BLaER1 treated with 17β-estradiol and CSF1 and Interleukin-3, amounts not matched to agents 10 nM and 100 nM (cell line): ENCODE data around the gene L3MBTL1.

ENCODE experiments used
- H3K27ac ChIP-seq, 11 experiments: shearing (Covaris generic); formaldehyde crosslinking; 2 replicates each; pipeline ENCODE4 v1.8.1; 2022
- H3K27me3 ChIP-seq, 11 experiments: shearing (Covaris generic); formaldehyde crosslinking; 2 replicates each; pipeline ENCODE4 v1.8.1; 2022
- H3K36me3 ChIP-seq, 11 experiments: shearing (Covaris generic); formaldehyde crosslinking; 2 replicates each; pipeline ENCODE4 v1.8.1; 2022
- H3K4me1 ChIP-seq, 10 experiments: shearing (Covaris generic); formaldehyde crosslinking; 2 replicates each; pipeline ENCODE4 v1.8.1; 2022
- H3K4me2 ChIP-seq, 11 experiments: shearing (Covaris generic); formaldehyde crosslinking; 2 replicates each; pipeline ENCODE4 v1.8.1; 2022
- H3K4me3 ChIP-seq, 10 experiments: shearing (Covaris generic); formaldehyde crosslinking; 2 replicates each; pipeline ENCODE4 v1.8.1; 2022
- H3K9ac ChIP-seq, 11 experiments: shearing (Covaris generic); formaldehyde crosslinking; 2 replicates each; pipeline ENCODE4 v1.8.1; 2022
- H3K9me3 ChIP-seq, 11 experiments: shearing (Covaris generic); formaldehyde crosslinking; replicated peaks in 1 of 11; 2 replicates each; pipeline ENCODE4 v1.8.1; 2022
- H4K20me1 ChIP-seq, 11 experiments: shearing (Covaris generic); formaldehyde crosslinking; 2 replicates each; pipeline ENCODE4 v1.8.1; 2022
- Cebpa-rat ChIP-seq, 11 experiments: shearing (Covaris generic); IDR thresholded peaks; 2 replicates each; pipeline ENCODE4 v1.8.1; 2022

The L3MBTL1 gene

DNA sequence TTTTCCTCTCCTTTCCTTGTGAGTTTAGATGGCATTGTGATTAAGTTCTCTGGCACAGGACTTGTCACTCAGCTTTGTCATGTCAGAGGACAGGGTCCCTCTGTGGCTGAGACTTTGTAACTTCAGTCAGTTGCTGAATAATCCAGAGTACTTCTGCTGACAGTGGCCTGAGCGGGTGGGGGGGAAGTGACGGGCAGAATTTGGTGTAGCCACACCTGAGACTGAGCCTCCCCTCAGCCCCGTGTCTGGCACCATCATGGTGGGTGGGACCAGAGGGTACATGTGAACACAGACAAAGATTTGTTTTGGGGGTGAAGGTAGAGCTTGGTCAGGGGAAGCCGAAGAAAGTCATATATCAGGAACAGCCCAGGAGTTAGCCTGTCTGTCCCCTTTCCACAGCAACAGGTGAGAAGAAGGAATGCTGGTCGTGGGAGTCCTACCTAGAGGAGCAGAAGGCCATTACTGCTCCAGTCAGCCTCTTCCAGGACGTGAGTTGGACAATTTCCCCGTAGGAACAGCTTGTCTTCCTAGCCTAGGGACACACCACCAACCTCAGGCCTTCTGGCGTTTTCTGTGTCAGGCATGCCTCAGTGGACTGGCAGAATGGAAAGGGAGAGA is 20.9 kb downstream of the L3MBTL1 start:
- TF ChIP-seq Cebpa-rat (IDR thresholded peaks at IDR 0.05): no peak
- Histone ChIP-seq H3K27me3 (no peaks in the 10 kb centered on the region), H3K36me3 (peaks cover 0 to 13% (median 0%) of the 10 kb centered on the region in 11 experiments; a peak in 4 of 22 replicates), H4K20me1 (no peaks in the 10 kb centered on the region; a peak in 1 of 22 replicates), H3K9me3 (peaks cover 0 to 9% (median 1%) of the 10 kb centered on the region in 11 experiments; a peak in 8 of 22 replicates), H3K4me2 (no peak overlapping the region), H3K4me3 (no peak overlapping the region), H3K9ac (no peak overlapping the region), H3K4me1 (no peaks in the 10 kb centered on the region), H3K27ac (no peak overlapping the region)

DNA sequence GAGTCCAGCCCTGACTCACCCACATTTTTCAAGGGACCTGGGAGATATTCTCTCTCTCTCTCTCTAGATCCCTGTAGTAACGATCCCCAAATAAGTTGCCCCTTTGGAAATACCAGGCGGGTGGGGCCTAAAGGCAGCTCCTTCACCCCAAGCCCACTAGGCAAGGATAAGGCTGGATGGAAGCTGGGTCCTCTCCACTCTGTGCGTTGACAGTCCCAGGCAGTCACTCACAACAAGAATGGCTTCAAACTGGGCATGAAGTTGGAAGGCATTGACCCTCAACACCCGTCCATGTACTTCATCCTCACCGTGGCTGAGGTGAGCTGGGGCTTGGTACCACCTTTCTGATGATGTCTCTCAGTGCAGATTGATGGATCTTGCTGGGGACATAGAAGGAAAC is 21.6 kb downstream of the L3MBTL1 start:
- H3K4me3 ChIP-seq: no peak overlapping the region
- no peaks in the 10 kb centered on the region for H3K27me3 ChIP-seq
- TF ChIP-seq Cebpa-rat (IDR thresholded peaks at IDR 0.05): no peak

DNA sequence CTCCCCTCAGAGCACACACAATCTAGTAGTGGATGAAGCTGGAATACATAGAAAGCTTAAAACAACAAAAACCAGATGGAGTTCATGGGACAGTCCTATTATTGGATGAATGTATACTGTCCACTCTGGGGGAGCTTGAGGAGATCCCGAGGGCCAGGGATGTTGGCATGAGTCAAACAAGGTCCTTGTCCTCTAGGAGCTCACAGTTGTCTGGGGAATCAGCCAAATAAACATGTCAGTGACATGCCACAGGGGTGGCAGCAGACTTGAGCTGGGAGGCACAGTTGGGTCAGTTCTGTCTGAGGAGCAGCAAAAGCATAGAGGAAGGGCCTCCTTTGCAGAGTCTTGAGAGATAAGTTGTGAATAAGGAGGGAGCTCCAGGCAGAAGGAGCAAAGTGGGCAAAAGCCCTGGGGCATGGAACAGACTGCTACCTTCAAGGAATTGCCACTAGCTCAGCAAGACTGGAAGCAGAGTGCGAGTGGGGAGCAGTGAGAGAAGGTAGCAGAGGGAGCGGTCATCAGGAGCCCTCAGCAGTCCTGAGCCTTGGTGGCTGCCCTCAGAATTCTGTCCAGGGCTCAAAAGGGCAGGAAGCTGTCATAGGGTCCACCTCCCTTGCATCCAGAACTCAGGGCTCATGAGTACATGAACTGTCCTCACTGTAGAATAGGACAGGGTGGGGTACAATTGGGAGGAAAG is 22.1 kb downstream of the L3MBTL1 start:
- Histone ChIP-seq H4K20me1 (no peaks in the 10 kb centered on the region; a peak in 1 of 22 replicates), H3K4me1 (no peaks in the 10 kb centered on the region), H3K27ac (no peak overlapping the region), H3K36me3 (peaks cover 0 to 13% (median 0%) of the 10 kb centered on the region in 11 experiments; a peak in 5 of 22 replicates), H3K4me3 (no peak overlapping the region), H3K9ac (no peak overlapping the region), H3K4me2 (no peak overlapping the region), H3K9me3 (no peaks in the 10 kb centered on the region; a peak in 1 of 22 replicates), H3K27me3 (no peaks in the 10 kb centered on the region)
- TF ChIP-seq Cebpa-rat (IDR thresholded peaks at IDR 0.05): no peak

More for the DNA sequence above, 21.6 kb downstream of the L3MBTL1 start:
- Histone ChIP-seq H3K4me1 (no peaks in the 10 kb centered on the region), H3K9ac (no peak overlapping the region), H3K27ac (no peak overlapping the region), H4K20me1 (no peaks in the 10 kb centered on the region; a peak in 1 of 22 replicates), H3K36me3 (peaks cover 0 to 13% (median 0%) of the 10 kb centered on the region in 11 experiments; a peak in 5 of 22 replicates), H3K4me2 (no peak overlapping the region), H3K9me3 (peaks cover 0 to 4% (median 0%) of the 10 kb centered on the region in 11 experiments; a peak in 2 of 22 replicates)

DNA sequence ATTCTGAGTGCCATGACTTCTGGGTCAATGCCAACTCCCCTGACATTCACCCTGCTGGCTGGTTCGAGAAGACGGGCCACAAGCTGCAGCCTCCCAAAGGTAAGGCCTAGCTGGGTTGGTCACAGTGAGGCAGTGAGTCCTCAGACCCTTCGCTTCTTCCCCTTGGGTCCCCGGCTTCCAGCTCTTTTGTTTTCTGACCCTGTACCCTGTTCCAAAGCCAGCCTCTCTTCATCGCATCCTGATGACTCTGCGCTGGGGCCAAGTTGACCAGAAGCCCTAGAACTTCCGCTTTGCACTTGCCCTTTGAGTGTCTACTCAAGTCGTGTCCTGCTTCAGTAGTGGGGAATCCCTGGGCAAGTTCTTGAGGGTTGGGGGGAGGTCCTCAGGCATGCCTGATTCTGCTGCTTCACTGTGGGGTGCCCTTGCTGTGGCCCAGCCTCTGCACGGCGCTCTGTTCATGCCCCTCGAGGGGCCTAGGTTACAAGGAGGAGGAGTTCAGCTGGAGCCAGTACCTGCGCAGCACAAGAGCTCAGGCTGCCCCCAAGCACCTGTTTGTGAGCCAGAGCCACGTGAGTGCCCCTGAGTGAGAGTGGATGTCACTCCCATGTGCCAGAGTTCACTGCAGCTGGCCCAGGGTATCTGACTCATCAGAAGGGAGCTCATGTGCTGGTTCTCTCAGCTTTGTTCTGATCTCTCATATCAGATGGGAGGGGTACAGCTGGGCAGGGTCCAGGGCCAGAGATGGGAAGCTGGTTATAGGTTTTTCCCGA is 23.0 kb downstream of the L3MBTL1 start:
- Histone ChIP-seq H3K27me3 (no peaks in the 10 kb centered on the region), H3K27ac (no peak overlapping the region), H3K4me2 (no peak overlapping the region), H4K20me1 (no peaks in the 10 kb centered on the region; a peak in 1 of 22 replicates), H3K4me1 (no peaks in the 10 kb centered on the region), H3K9ac (no peak overlapping the region), H3K9me3 (no peaks in the 10 kb centered on the region), H3K4me3 (no peak overlapping the region), H3K36me3 (peaks cover 0 to 18% (median 0%) of the 10 kb centered on the region in 11 experiments; a peak in 5 of 22 replicates)
- no peak for TF ChIP-seq Cebpa-rat (IDR thresholded peaks at IDR 0.05)

GRCh38 chr20:43531091-43531443 is 23.6 kb downstream of the L3MBTL1 start:
- Histone ChIP-seq H3K9me3 (no peaks in the 10 kb centered on the region), H4K20me1 (no peaks in the 10 kb centered on the region; a peak in 1 of 22 replicates), H3K4me3 (no peak overlapping the region), H3K27me3 (no peaks in the 10 kb centered on the region), H3K36me3 (peaks cover 0 to 23% (median 2%) of the 10 kb centered on the region in 11 experiments; a peak in 5 of 22 replicates), H3K9ac (no peak overlapping the region), H3K27ac (no peak overlapping the region), H3K4me2 (no peak overlapping the region), H3K4me1 (no peaks in the 10 kb centered on the region)
- no peak for TF ChIP-seq Cebpa-rat (IDR thresholded peaks at IDR 0.05)

DNA sequence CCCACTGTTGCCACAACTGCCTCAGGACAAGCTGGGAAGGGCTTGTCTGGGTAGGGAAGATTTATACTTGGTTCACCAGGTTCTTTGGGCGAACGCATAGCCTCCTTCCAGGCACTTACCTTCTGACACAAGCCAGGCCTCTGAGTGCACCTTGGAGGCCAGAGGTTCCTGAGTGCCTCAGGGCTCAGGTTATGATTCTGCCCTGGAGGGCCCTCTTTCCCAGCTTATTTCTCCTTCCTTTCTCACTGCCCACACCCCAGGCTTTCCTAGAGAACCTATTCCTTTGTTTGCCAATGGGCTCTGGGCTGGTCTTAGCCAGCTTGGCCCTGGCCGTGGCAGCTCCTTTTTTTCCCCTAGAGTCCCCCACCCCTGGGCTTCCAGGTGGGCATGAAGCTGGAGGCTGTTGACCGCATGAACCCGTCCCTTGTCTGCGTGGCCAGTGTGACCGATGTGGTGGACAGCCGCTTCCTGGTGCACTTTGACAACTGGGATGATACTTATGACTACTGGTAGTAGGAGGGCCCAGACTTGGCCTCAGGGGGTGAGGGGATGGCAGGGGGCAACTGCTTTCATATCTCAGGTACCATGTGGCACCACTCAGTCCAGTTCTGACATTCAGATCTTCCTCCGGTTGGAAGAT is 25.0 kb downstream of the L3MBTL1 start:
- no peak overlapping the region for H3K27ac ChIP-seq
- H3K4me2 ChIP-seq: no peak overlapping the region
- no peaks in the 10 kb centered on the region; a peak in 1 of 22 replicates for H4K20me1 ChIP-seq
- peaks cover 0 to 2% (median under 1%) of the 10 kb centered on the region in 10 experiments; a peak in 6 of 20 replicates for H3K4me1 ChIP-seq
- no peak overlapping the region for H3K4me3 ChIP-seq
- H3K9ac ChIP-seq: no peak overlapping the region
- H3K9me3 ChIP-seq: no peaks in the 10 kb centered on the region
- H3K27me3 ChIP-seq: no peaks in the 10 kb centered on the region
- H3K36me3 ChIP-seq: peaks cover 0 to 25% (median 3%) of the 10 kb centered on the region in 11 experiments; a peak in 6 of 22 replicates
- TF ChIP-seq Cebpa-rat (IDR thresholded peaks at IDR 0.05): no peak

DNA sequence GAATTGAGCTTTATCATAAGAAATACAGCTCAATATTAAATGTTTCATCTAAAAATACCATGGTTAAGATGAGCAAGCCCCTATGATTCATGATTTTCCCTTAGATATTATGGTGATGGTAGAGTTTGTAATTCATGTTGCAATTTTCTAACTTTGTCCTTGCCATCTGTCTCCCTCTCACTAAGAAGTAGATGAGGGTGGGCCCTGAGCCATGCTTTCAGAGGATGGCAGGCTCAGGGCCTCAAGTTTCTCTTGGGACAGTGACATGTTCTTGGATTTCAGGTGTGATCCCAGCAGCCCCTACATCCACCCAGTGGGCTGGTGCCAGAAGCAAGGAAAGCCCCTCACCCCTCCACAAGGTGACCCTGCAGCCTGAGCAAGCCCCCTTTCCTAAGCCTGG is 25.6 kb downstream of the L3MBTL1 start:
- H3K27me3 ChIP-seq: no peaks in the 10 kb centered on the region
- H3K36me3 ChIP-seq: peaks cover 0 to 25% (median 3%) of the 10 kb centered on the region in 11 experiments; a peak in 6 of 22 replicates
- H3K4me1 ChIP-seq: peaks cover 0 to 8% (median 3%) of the 10 kb centered on the region in 10 experiments; a peak in 6 of 20 replicates
- no peak overlapping the region for H3K4me3 ChIP-seq
- no peak for TF ChIP-seq Cebpa-rat (IDR thresholded peaks at IDR 0.05)
- H3K27ac ChIP-seq: no peak overlapping the region
- H4K20me1 ChIP-seq: no peaks in the 10 kb centered on the region; a peak in 1 of 22 replicates
- no peaks in the 10 kb centered on the region for H3K9me3 ChIP-seq
- no peak overlapping the region for H3K4me2 ChIP-seq
- H3K9ac ChIP-seq: no peak overlapping the region

DNA sequence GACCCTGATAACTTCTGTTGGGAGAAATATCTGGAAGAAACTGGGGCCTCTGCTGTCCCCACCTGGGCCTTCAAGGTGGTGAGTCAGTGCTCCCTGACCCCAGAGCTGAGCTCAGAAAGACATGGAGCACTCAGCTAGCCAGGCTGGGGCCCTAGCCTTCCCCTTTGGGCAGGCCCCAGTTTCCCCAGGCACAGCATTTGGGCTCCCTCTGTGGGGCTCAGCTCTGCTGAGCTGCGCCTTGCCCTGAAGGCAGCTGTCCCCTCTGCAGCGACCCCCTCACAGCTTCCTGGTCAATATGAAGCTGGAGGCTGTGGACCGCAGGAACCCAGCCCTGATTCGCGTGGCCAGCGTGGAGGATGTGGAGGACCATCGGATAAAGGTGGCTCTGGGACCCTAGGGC is 26.5 kb downstream of the L3MBTL1 start:
- no peak overlapping the region for H3K4me3 ChIP-seq
- no peak for TF ChIP-seq Cebpa-rat (IDR thresholded peaks at IDR 0.05)
- peaks cover 0 to 21% (median 3%) of the 10 kb centered on the region in 11 experiments; a peak in 6 of 22 replicates for H3K36me3 ChIP-seq

More for the DNA sequence above, 26.5 kb downstream of the L3MBTL1 start:
- Histone ChIP-seq H3K27me3 (no peaks in the 10 kb centered on the region), H3K9ac (no peak overlapping the region), H3K4me1 (peaks cover 0 to 9% (median 3%) of the 10 kb centered on the region in 10 experiments; a peak in 6 of 20 replicates), H3K27ac (no peak overlapping the region), H3K4me2 (no peak overlapping the region), H3K9me3 (no peaks in the 10 kb centered on the region), H4K20me1 (no peaks in the 10 kb centered on the region; a peak in 1 of 22 replicates)
